Pancreas (tissue), 10 donors: Measurements from ENCODE around the gene ADAMTS8. TPM values are rescaled to one million over a fixed set of nuclear protein-coding genes. Genes with fewer than 3 reads are reported as not detected.

Experiments used
- ATAC-seq, 4 donors: fragments of 200-7000 bp; cut with Tn5 transposase; one replicate each; pipeline versions ENCODE4 v1.8.0 to v1.9.1; 2020; ENCODE audit warnings: mild to moderate bottlenecking in 4 of 4, moderate library complexity in 4 of 4
- DNase-seq, 6 donors: peaks; one replicate each; pipeline ENCODE4 v3.0.0-alpha.2; 2020
- FAIRE-seq: peaks from 2 replicates; lab custom pipeline; 2012; peaks lifted over from hg19 to GRCh38; lab: Jason Lieb, UNC
- H3K27ac ChIP-seq, 4 donors: fragments of 200-600 bp; sonication (generic); 1 replicate in 3 of 4; 2 replicates in 1 of 4; pipeline versions ENCODE4 v1.5.0 to v1.8.0; 2020
- H3K27me3 ChIP-seq, 4 donors: fragments of 200-600 bp; one replicate each; pipeline ENCODE4 v1.8.0; 2021
- H3K36me3 ChIP-seq, 3 donors: fragments of 200-600 bp; sonication (generic) in 1 of 3; one replicate each; pipeline versions ENCODE4 v1.5.0 to v1.8.0; 2020 to 2021
- H3K4me1 ChIP-seq, 3 donors: fragments of 200-600 bp; one replicate each; pipeline ENCODE4 v1.8.0; 2021
- H3K4me3 ChIP-seq, 4 donors: fragments of 200-600 bp; sonication (generic) in 2 of 4; one replicate each; pipeline versions ENCODE4 v1.5.0 to v1.8.0; 2020 to 2021
- H3K9me3 ChIP-seq, 4 donors: fragments of 200-600 bp; one replicate each; pipeline ENCODE4 v1.8.0; 2021
- CTCF ChIP-seq, 4 donors: fragments of 200-600 bp; sonication (generic) in 3 of 4; IDR thresholded peaks; one replicate each; pipeline versions ENCODE4 v1.5.0 to v1.8.0; 2021; ENCODE audit warnings: antibody characterized with exemption in 4 of 4
- WGBS, 2 donors: extraction: QIAGEN DNeasy Blood & Tissue Kit; methylation state at CpG; one replicate each; pipeline ENCODE4 v1.1.7; 2013; 5-methylcytosine and 5-hydroxymethylcytosine counted together
- intact Hi-C, 3 donors: fragments of 100-400 bp; cut with DNase I; formaldehyde crosslinking; loops; one replicate each; pipeline versions ENCODE4 v1.11.1 to v1.14.2; 2022
- polyA plus RNA-seq, 2 donors: library from polyadenylated mRNA; stranded (reverse); fragments of 200-250 nt; gene quantifications; one replicate each; pipeline ENCODE4 v1.2.3, GENCODE V29; 2013
- total RNA-seq, 6 donors: library from RNA; stranded (reverse); fragmentation: NEBNext Ultra II Directional in 4 of 6; extraction: Animal tissue kit (Norgen Biotek cat#: 25700) in 4 of 6; gene quantifications; one replicate each; pipeline versions ENCODE4 v1.2.1 to v1.2.4, GENCODE V29; 2021 to 2023
- donor health status: healthy with polysubstance abuse.
- donor health status: DM: no; HTN: no; CAD: no; lungs with moderate emphysema.
- donor health status: DM: no; HTN: no; CAD: no.
- donor health status: control.
- donor health status: control.
- donor health status: Bipolar disorder and iron deficiency.
- donor health status: DM: yes; HTN: yes; CAD: no.
- donor health status: DM: no; HTN: no; CAD: no.
- donor health status: DM: no; HTN: no; CAD: no.
- donor health status: DM: yes; HTN: yes; CAD: no.

Gene ADAMTS8
- total and polyA plus RNA-seq, 8 donors: 0.04 to 1.6 (median 0.42) TPM; not detected in 1

- no peak overlapping the region for H3K4me3 ChIP-seq
- FAIRE-seq (no peak), DNase-seq (no peak), ATAC-seq (no peak)
- H3K27ac ChIP-seq: no peak overlapping the region
- H3K9me3 ChIP-seq: peaks cover 0 to 2% (median 0%) of the 10 kb centered on the region in 4 donors
- intact Hi-C loops: loop anchor here in 2 of 3 donors (5.0 to 10.0 kb wide), 2 partner anchors 426 to 429 kb away; no protein-coding TSS in a partner anchor
- no peaks in the 10 kb centered on the region for H3K4me1 ChIP-seq
- TF ChIP-seq CTCF (IDR thresholded peaks at IDR 0.05): no peak
- peaks cover 0 to 4% (median 0%) of the 10 kb centered on the region in 4 donors for H3K27me3 ChIP-seq
- 70 to 72% methylated on average over 3 of the region's 3 CpGs for WGBS, 2 donors
- no peaks in the 10 kb centered on the region for H3K36me3 ChIP-seq
Measured at GRCh38 chr11:130436171-130436570, 7.8 kb upstream of the ADAMTS8 start.

GRCh38 chr11:130435671-130436070 is 7.3 kb upstream of the ADAMTS8 start:
- no peak for DNase-seq
- no peaks in the 10 kb centered on the region for H3K36me3 ChIP-seq
- peaks cover 0 to 2% (median 0%) of the 10 kb centered on the region in 4 donors for H3K9me3 ChIP-seq
- no peak for TF ChIP-seq CTCF (IDR thresholded peaks at IDR 0.05)
- no peak overlapping the region for H3K4me3 ChIP-seq
- ATAC-seq: no peak
- no peak overlapping the region for H3K27ac ChIP-seq
- H3K4me1 ChIP-seq: no peaks in the 10 kb centered on the region
- H3K27me3 ChIP-seq: peaks cover 0 to 4% (median 0%) of the 10 kb centered on the region in 4 donors
- FAIRE-seq: no peak
- intact Hi-C loops: loop anchor here in 2 of 3 donors (5.0 to 10.0 kb wide), 2 partner anchors 427 to 429 kb away; no protein-coding TSS in a partner anchor
- WGBS, 2 donors: 28 to 43% methylated on average over 4 of the region's 4 CpGs

- H3K27me3 ChIP-seq: peaks cover 0 to 6% (median 2%) of the 10 kb centered on the region in 4 donors
- DNase-seq (peak; percentile 61 to 78 (median 73)), FAIRE-seq (peak; percentile 87), ATAC-seq (peak; percentile 92 to 97 (median 96))
- TF ChIP-seq CTCF (IDR thresholded peaks at IDR 0.05): peak; percentile 13 to 89 (median 67)
- intact Hi-C loops: loop anchor here (5.0 to 10.0 kb wide), 2 partner anchors 428 to 430 kb away; no protein-coding TSS in a partner anchor
- 1% methylated on average over 20 of the region's 20 CpGs for WGBS, 2 donors
- no peaks in the 10 kb centered on the region for H3K36me3 ChIP-seq
- no peaks in the 10 kb centered on the region for H3K4me1 ChIP-seq
- H3K9me3 ChIP-seq: peaks cover 0 to 2% (median 0%) of the 10 kb centered on the region in 4 donors
- H3K4me3 ChIP-seq: peak overlapping the region; percentile 15 to 57 (median 33)
- no peak overlapping the region for H3K27ac ChIP-seq
Measured at GRCh38 chr11:130434521-130435223, 6.3 kb upstream of the ADAMTS8 start.

GRCh38 chr11:130433357-130433756 is 4.9 kb upstream of the ADAMTS8 start:
- Histone ChIP-seq H3K4me3 (no peak overlapping the region), H3K27me3 (peaks cover 0 to 6% (median 2%) of the 10 kb centered on the region in 4 donors), H3K36me3 (no peaks in the 10 kb centered on the region), H3K9me3 (peaks cover 0 to 2% (median 0%) of the 10 kb centered on the region in 4 donors), H3K4me1 (no peaks in the 10 kb centered on the region), H3K27ac (no peak overlapping the region)
- ATAC-seq: no peak
- 72 to 80% methylated on average over 4 of the region's 4 CpGs for WGBS, 2 donors
- no peak for TF ChIP-seq CTCF (IDR thresholded peaks at IDR 0.05)
- DNase-seq: no peak
- intact Hi-C loops: loop anchor here in 2 of 3 donors (5.0 to 10.0 kb wide), 2 partner anchors 429 to 431 kb away; no protein-coding TSS in a partner anchor
- FAIRE-seq: no peak
